GM23338 (cell line): Measurements from ENCODE around the gene PHACTR2. TPM values are rescaled to one million over a fixed set of nuclear protein-coding genes. Genes with fewer than 3 reads are reported as not detected.
"Not testable (repeated sequence)": the region's sequence is repeated elsewhere in the genome, so short reads cannot be mapped to it uniquely, and the experiment has no call there.

ENCODE experiments used
- ATAC-seq: fragments of 200-7000 bp; cut with Tn5 transposase; 3 replicates; pipeline ENCODE4 v1.9.1; 2020
- DNase-seq: peaks from one replicate; pipeline ENCODE4 v3.0.0-alpha.2; 2015; ENCODE audit warnings: low spot score
- H2AFZ ChIP-seq: fragments of 200-600 bp; sonication (generic); 2 replicates; pipeline ENCODE4 v1.8.0; 2016; ENCODE audit warnings: antibody characterized with exemption, mild to moderate bottlenecking, moderate library complexity
- H3F3A ChIP-seq: fragments of 200-600 bp; sonication (generic); replicated peaks from 2 replicates; pipeline ENCODE4 v1.8.0; 2017; ENCODE audit warnings: antibody characterized with exemption, mixed run types, low read depth
- H3K27ac ChIP-seq: fragments of 200-600 bp; sonication (generic); 2 replicates; pipeline ENCODE4 v1.6.1; 2016; ENCODE audit warnings: low read depth
- H3K27me3 ChIP-seq: fragments of 200-600 bp; sonication (generic); 2 replicates; pipeline ENCODE4 v1.8.0; 2016; ENCODE audit warnings: mild to moderate bottlenecking, mixed run types, moderate library complexity; ENCODE audit not compliant: insufficient read depth
- H3K36me3 ChIP-seq: fragments of 200-600 bp; sonication (generic); 2 replicates; pipeline ENCODE4 v1.8.0; 2016; ENCODE audit warnings: mild to moderate bottlenecking; ENCODE audit not compliant: insufficient read depth
- H3K4me1 ChIP-seq: fragments of 200-600 bp; sonication (generic); 2 replicates; pipeline ENCODE4 v1.8.0; 2016; ENCODE audit warnings: mild to moderate bottlenecking, moderate library complexity; ENCODE audit not compliant: insufficient read depth
- H3K4me2 ChIP-seq: fragments of 200-600 bp; sonication (generic); 2 replicates; pipeline ENCODE4 v1.7.1; 2017; ENCODE audit warnings: mixed run types
- H3K4me3 ChIP-seq: fragments of 200-600 bp; sonication (generic); 2 replicates; pipeline ENCODE4 v1.6.1; 2016; ENCODE audit warnings: mixed run types
- H3K79me2 ChIP-seq: fragments of 200-600 bp; sonication (generic); replicated peaks from 2 replicates; pipeline ENCODE4 v1.8.0; 2017; ENCODE audit warnings: mild to moderate bottlenecking; ENCODE audit not compliant: insufficient read depth
- H3K9me2 ChIP-seq: fragments of 200-600 bp; sonication (generic); 2 replicates; pipeline ENCODE4 v1.8.0; 2017; ENCODE audit not compliant: insufficient read depth
- H4K20me1 ChIP-seq: fragments of 200-600 bp; sonication (generic); replicated peaks from 2 replicates; pipeline ENCODE4 v1.8.0; 2017; ENCODE audit warnings: mild to moderate bottlenecking; ENCODE audit not compliant: insufficient read depth
- H3K27ac Mint-ChIP-seq: 2 replicates; pipeline ENCODE4 v1.8.0; 2020; ENCODE audit warnings: inconsistent platforms, mild to moderate bottlenecking, moderate library complexity, mixed read lengths
- H3K27me3 Mint-ChIP-seq: 3 replicates; pipeline ENCODE4 v1.8.0; 2022; ENCODE audit warnings: low read depth, mild to moderate bottlenecking, moderate library complexity, mixed read lengths, inconsistent platforms; ENCODE audit not compliant: insufficient read depth, poor library complexity
- H3K36me3 Mint-ChIP-seq: 3 replicates; pipeline ENCODE4 v1.8.0; 2021; ENCODE audit warnings: low read depth, mild to moderate bottlenecking, inconsistent platforms, moderate library complexity, mixed read lengths
- H3K4me1 Mint-ChIP-seq: 3 replicates; pipeline ENCODE4 v1.8.0; 2020; ENCODE audit warnings: mild to moderate bottlenecking, inconsistent platforms, mixed read lengths
- H3K4me3 Mint-ChIP-seq: 3 replicates; pipeline ENCODE4 v1.8.0; 2021; ENCODE audit warnings: moderate library complexity, mild to moderate bottlenecking, inconsistent platforms, mixed read lengths
- H3K9me3 Mint-ChIP-seq: 3 replicates; pipeline ENCODE4 v1.8.0; 2020; ENCODE audit warnings: moderate library complexity, mild to moderate bottlenecking, inconsistent platforms, mixed read lengths
- CREB1 ChIP-seq: fragments of 250-450 bp; sonication (Bioruptor Pico); IDR thresholded peaks from 2 replicates; pipeline ENCODE4 v1.5.0; 2020; ENCODE audit warnings: low read depth, mild to moderate bottlenecking, moderate library complexity
- POLR2AphosphoS5 ChIP-seq: IDR thresholded peaks from 2 replicates; pipeline ENCODE4 v1.6.1; 2016; ENCODE audit warnings: antibody characterized with exemption, low read depth
- polyA plus RNA-seq: library from polyadenylated mRNA; unstranded; fragments of >200 nt; fragmentation: Nextera tagmentation; extraction: Ambion mirVana; gene quantifications from 2 replicates; pipeline ENCODE4 v1.2.1, GENCODE V29; 2016
- total RNA-seq: library from RNA; depleted of rRNA; stranded (reverse); fragments of >200 nt; shearing (Covaris generic); gene quantifications from 2 replicates; pipeline ENCODE4 v1.2.3, GENCODE V29; 2014
- TF ChIP-seq, protein P1 (sequence below): IDR thresholded peaks from one replicate; pipeline ENCODE4 v1.6.1; 2018; ENCODE audit warnings: antibody characterized with exemption; ENCODE audit not compliant: unreplicated experiment
- TF ChIP-seq, protein P2 (sequence below): IDR thresholded peaks from 2 replicates; pipeline ENCODE4 v1.6.1; 2016; ENCODE audit warnings: antibody characterized with exemption
- TF ChIP-seq, protein P3 (sequence below), 2 experiments: fragments of 200-600 bp in 1 of 2; sonication (generic) in 1 of 2; conservative IDR thresholded peaks; 2 replicates each; pipeline versions ENCODE4 v1.5.1 to v1.6.1; 2016 to 2017; ENCODE audit warnings: antibody characterized with exemption in 2 of 2, low read depth in 2 of 2, mild to moderate bottlenecking in 2 of 2, moderate library complexity in 1 of 2

PHACTR2 gene
- total and polyA plus RNA-seq, 2 experiments from 2014 or later, result 67.7 to 105 TPM

DNA sequence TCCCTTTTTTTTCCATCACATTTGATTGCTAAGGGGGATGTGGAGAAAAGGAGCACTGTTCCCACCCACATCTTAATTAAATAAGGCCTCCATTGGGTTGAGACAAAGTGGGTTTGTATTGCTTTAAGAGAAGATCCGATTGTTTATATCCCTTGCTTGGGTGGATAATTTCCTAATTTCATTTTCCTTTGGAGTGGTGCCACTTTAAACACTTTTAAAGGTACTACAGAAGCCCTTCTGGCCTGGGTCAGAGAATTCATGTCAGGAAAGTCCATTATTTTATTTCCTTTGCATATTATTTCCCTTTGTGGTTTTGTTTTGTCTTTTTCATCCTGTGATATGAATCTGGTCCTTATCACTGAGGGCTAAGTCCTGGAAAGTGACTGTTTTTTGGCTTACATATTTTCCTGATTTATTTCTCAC lies 56.9 kb downstream of the PHACTR2 start:
- no peak overlapping the region for H3K4me3 ChIP-seq
- no peak for DNase-seq
- no peaks in the 10 kb centered on the region for H3K27me3 ChIP-seq
- H3K27ac ChIP-seq, result peak overlapping the region; percentile 33; the same call in 1 of the 2 replicates
- Mint-ChIP-seq H3K27ac (peak overlapping the region; percentile 79), H3K4me1 (peaks cover 35% of the 10 kb centered on the region), H3K4me3 (no peak overlapping the region), H3K27me3 (peaks cover 1% of the 10 kb centered on the region), H3K36me3 (peaks cover 7% of the 10 kb centered on the region; the same call in 2 of the 3 replicates), H3K9me3 (no peaks in the 10 kb centered on the region)
- TF ChIP-seq, protein P1, sequence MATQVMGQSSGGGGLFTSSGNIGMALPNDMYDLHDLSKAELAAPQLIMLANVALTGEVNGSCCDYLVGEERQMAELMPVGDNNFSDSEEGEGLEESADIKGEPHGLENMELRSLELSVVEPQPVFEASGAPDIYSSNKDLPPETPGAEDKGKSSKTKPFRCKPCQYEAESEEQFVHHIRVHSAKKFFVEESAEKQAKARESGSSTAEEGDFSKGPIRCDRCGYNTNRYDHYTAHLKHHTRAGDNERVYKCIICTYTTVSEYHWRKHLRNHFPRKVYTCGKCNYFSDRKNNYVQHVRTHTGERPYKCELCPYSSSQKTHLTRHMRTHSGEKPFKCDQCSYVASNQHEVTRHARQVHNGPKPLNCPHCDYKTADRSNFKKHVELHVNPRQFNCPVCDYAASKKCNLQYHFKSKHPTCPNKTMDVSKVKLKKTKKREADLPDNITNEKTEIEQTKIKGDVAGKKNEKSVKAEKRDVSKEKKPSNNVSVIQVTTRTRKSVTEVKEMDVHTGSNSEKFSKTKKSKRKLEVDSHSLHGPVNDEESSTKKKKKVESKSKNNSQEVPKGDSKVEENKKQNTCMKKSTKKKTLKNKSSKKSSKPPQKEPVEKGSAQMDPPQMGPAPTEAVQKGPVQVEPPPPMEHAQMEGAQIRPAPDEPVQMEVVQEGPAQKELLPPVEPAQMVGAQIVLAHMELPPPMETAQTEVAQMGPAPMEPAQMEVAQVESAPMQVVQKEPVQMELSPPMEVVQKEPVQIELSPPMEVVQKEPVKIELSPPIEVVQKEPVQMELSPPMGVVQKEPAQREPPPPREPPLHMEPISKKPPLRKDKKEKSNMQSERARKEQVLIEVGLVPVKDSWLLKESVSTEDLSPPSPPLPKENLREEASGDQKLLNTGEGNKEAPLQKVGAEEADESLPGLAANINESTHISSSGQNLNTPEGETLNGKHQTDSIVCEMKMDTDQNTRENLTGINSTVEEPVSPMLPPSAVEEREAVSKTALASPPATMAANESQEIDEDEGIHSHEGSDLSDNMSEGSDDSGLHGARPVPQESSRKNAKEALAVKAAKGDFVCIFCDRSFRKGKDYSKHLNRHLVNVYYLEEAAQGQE, result no peak
- TF ChIP-seq, protein P2, sequence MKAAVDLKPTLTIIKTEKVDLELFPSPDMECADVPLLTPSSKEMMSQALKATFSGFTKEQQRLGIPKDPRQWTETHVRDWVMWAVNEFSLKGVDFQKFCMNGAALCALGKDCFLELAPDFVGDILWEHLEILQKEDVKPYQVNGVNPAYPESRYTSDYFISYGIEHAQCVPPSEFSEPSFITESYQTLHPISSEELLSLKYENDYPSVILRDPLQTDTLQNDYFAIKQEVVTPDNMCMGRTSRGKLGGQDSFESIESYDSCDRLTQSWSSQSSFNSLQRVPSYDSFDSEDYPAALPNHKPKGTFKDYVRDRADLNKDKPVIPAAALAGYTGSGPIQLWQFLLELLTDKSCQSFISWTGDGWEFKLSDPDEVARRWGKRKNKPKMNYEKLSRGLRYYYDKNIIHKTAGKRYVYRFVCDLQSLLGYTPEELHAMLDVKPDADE, result no peak
- TF ChIP-seq POLR2AphosphoS5 (no peak), CREB1 (no peak)
- TF ChIP-seq, protein P3, sequence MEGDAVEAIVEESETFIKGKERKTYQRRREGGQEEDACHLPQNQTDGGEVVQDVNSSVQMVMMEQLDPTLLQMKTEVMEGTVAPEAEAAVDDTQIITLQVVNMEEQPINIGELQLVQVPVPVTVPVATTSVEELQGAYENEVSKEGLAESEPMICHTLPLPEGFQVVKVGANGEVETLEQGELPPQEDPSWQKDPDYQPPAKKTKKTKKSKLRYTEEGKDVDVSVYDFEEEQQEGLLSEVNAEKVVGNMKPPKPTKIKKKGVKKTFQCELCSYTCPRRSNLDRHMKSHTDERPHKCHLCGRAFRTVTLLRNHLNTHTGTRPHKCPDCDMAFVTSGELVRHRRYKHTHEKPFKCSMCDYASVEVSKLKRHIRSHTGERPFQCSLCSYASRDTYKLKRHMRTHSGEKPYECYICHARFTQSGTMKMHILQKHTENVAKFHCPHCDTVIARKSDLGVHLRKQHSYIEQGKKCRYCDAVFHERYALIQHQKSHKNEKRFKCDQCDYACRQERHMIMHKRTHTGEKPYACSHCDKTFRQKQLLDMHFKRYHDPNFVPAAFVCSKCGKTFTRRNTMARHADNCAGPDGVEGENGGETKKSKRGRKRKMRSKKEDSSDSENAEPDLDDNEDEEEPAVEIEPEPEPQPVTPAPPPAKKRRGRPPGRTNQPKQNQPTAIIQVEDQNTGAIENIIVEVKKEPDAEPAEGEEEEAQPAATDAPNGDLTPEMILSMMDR (conservative IDR thresholded peaks at IDR 0.05; ENCODE audit: low read depth in 2 of 2), result no peak
- ATAC-seq, result no peak
- no peaks in the 10 kb centered on the region for H4K20me1 ChIP-seq
- no peak overlapping the region for H2AFZ ChIP-seq
- no peaks in the 10 kb centered on the region for H3F3A ChIP-seq
- peaks cover 39% of the 10 kb centered on the region for H3K79me2 ChIP-seq
- peak overlapping the region; percentile 27; the same call in 1 of the 2 replicates for H3K4me2 ChIP-seq
- no peaks in the 10 kb centered on the region for H3K36me3 ChIP-seq
- no peaks in the 10 kb centered on the region for H3K9me2 ChIP-seq
- peaks cover 41% of the 10 kb centered on the region for H3K4me1 ChIP-seq

DNA sequence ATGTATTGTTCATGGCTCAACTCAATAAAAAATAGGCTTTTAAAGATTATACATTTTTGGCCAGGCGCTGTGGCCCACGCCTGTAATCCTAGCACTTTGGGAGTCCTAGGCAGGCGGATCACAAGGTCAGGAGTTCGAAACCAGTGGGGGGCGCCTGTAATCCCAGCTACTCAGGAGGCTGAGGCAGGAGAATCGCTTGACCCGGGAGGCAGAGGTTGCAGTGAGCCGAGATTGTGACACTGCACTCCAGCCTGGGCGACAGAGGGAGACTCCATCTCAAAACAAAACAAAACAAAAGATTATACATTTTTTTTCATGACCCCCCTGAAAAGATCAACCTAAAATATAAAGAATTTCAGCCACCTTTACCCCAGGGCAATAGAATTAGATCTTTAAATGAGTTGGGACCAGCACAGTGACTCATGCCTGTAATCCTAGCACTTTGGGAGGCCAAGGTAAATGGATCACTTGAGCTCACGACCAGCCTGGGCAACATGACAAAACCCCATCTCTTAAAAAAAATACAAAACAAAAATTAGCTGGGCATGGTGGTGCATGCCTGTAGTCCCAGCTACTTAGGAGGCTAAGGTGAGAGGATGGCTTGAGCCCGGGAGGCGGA lies 60.4 kb downstream of the PHACTR2 start:
- H3K27me3 Mint-ChIP-seq, ATAC-seq: not testable (repeated sequence)

More for the DNA sequence above, 60.4 kb downstream of the PHACTR2 start:
- peaks cover 34% of the 10 kb centered on the region for H3K4me1 Mint-ChIP-seq
- H3K27me3 ChIP-seq, DNase-seq, H3K36me3 ChIP-seq, H3F3A ChIP-seq, H3K27ac Mint-ChIP-seq, H3K9me3 Mint-ChIP-seq, H3K4me3 ChIP-seq, H3K9me2 ChIP-seq, H3K4me2 ChIP-seq, H2AFZ ChIP-seq, H3K27ac ChIP-seq, H3K4me3 Mint-ChIP-seq, H4K20me1 ChIP-seq, H3K36me3 Mint-ChIP-seq: not testable (repeated sequence)
- TF ChIP-seq, protein P3 (conservative IDR thresholded peaks at IDR 0.05; ENCODE audit: low read depth in 2 of 2), result peak; percentile 29 to 56; a peak in 3 of 4 replicates
- H3K4me1 ChIP-seq, result peaks cover 43% of the 10 kb centered on the region
- peaks cover 53% of the 10 kb centered on the region for H3K79me2 ChIP-seq
